H1 (cell line): Measurements from ENCODE around the gene INPP5E.

Source experiments
- ATF2 ChIP-seq: IDR thresholded peaks from 2 replicates; pipeline ENCODE4 v1.6.1; 2012; ENCODE audit warnings: low read length, inconsistent platforms
- EP300 ChIP-seq, 2 experiments: IDR thresholded peaks; 1 replicate in 1 of 2; 2 replicates in 1 of 2; pipeline ENCODE4 v1.6.1; 2011 to 2012; ENCODE audit warnings: low read depth in 2 of 2, low read length in 2 of 2, mild to moderate bottlenecking in 2 of 2, borderline replicate concordance in 1 of 2, inconsistent platforms in 1 of 2, moderate library complexity in 1 of 2
- EZH2 ChIP-seq: fragments of 200-600 bp; sonication (generic); IDR thresholded peaks from 2 replicates; pipeline ENCODE4 v1.7.1; 2012; ENCODE audit warnings: low read depth, mild to moderate bottlenecking, moderate library complexity, low read length, inconsistent platforms; ENCODE audit not compliant: severe bottlenecking
- POLR2A ChIP-seq, 2 experiments: IDR thresholded peaks; 1 replicate in 1 of 2; 2 replicates in 1 of 2; pipeline ENCODE4 v1.6.1; 2011; ENCODE audit warnings: low read depth in 2 of 2, low read length in 2 of 2, mild to moderate bottlenecking in 2 of 2; ENCODE audit errors: control extremely low read depth in 1 of 2
- SP2 ChIP-seq: IDR thresholded peaks from 2 replicates; pipeline ENCODE4 v1.6.1; 2012; ENCODE audit warnings: mild to moderate bottlenecking, low read length, inconsistent platforms
- TF ChIP-seq, protein P1 (sequence below): IDR thresholded peaks from 2 replicates; pipeline ENCODE4 v1.6.1; 2011; ENCODE audit warnings: low read length, improper control_type of control experiment

DNA sequence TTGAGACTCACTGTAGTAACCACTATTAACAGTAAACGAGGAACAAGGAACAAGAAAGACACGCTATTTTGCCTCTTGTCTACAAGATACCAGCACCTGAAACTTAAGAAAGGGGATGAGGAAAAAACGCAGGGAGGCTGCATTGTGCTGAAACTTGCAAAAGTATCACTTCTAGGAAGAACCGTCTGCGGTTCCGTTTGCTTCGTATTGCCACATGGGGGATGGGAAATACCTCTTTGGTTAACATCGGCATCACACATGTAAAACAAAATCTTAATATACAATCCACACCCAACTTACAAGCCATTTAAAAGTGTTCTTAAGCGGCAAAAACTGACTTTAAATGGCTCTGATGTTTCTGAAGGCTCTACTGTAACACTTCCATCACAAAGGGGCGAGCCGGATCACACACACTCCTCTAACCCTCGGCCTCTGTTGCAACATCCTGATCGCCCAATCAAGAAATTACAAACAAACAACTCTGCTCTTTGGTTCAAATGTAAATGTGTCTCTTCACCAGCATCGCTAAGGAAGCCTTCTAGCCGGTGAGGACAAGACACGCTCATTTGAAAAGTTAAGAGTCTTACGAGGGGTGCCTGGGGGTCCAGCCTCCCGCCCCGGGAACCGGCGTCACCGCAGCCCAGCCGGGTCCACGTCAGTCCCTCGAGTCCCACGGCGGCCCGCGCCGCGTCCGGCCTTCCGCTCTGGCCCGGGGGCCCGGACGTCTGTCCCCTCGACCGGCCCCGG is 42.6 kb upstream of the INPP5E start:
- TF ChIP-seq ATF2, result no peak
- no peak for TF ChIP-seq EP300 (IDR thresholded peaks at IDR 0.05; ENCODE audit: borderline replicate concordance in 1 of 2, low read depth in 2 of 2, low read length in 2 of 2)
- TF ChIP-seq POLR2A (IDR thresholded peaks at IDR 0.05; ENCODE audit: control extremely low read depth in 1 of 2, low read depth in 2 of 2, low read length in 2 of 2), result no peak; a peak in 1 of 3 replicates
- no peak for TF ChIP-seq SP2
- TF ChIP-seq, protein P1, sequence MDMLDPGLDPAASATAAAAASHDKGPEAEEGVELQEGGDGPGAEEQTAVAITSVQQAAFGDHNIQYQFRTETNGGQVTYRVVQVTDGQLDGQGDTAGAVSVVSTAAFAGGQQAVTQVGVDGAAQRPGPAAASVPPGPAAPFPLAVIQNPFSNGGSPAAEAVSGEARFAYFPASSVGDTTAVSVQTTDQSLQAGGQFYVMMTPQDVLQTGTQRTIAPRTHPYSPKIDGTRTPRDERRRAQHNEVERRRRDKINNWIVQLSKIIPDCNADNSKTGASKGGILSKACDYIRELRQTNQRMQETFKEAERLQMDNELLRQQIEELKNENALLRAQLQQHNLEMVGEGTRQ, result no peak
- no peak for TF ChIP-seq EZH2
